A549 (cell line): ENCODE measurements around the gene EMILIN1.

Experiments
- CTCF ChIP-seq: fragments of >200 bp; sonication (Bioruptor Twin); formaldehyde crosslinking; IDR thresholded peaks from 3 replicates; pipeline ENCODE4 v1.5.1; 2016
- EP300 ChIP-seq, 2 experiments: fragments of >200 bp; sonication (Bioruptor Twin); formaldehyde crosslinking; IDR thresholded peaks; 2 replicates in 1 of 2; 3 replicates in 1 of 2; pipeline ENCODE4 v1.6.1; 2016 to 2017
- JUN ChIP-seq, 2 experiments: fragments of >200 bp; sonication (Bioruptor Twin); formaldehyde crosslinking; IDR thresholded peaks; 2 replicates in 1 of 2; 3 replicates in 1 of 2; pipeline ENCODE4 v1.6.1; 2016 to 2017
- POLR2A ChIP-seq: IDR thresholded peaks from 2 replicates; pipeline ENCODE4 v1.6.1; 2012; ENCODE audit warnings: mild to moderate bottlenecking, low read length

GRCh38 chr2:27128668-27129571, 50.5 kb downstream of the EMILIN1 start:
- TF ChIP-seq CTCF: no peak
- TF ChIP-seq POLR2A: 0 out of 2 replicates have a peak, but pooled peaks have one; percentile 14
- TF ChIP-seq EP300 (IDR thresholded peaks at IDR 0.05): no peak
- no peak for TF ChIP-seq JUN (IDR thresholded peaks at IDR 0.05)
